Fibroblast of lung (primary cell): Measurements from ENCODE around the gene TAF9.

Experiments
- EZH2 ChIP-seq: IDR thresholded peaks from 2 replicates; pipeline ENCODE4 v1.5.1; 2012; ENCODE audit warnings: low read length, control low read depth, mild to moderate bottlenecking; ENCODE audit errors: missing control alignments
- TF ChIP-seq, protein P1 (sequence below), 2 donors: IDR thresholded peaks in 1 of 2; conservative IDR thresholded peaks in 1 of 2; 1 replicate in 1 of 2; 2 replicates in 1 of 2; pipeline ENCODE4 v1.5.1; 2011 to 2012; ENCODE audit warnings: low read length in 2 of 2, control low read depth in 1 of 2, inconsistent platforms in 1 of 2, low read depth in 1 of 2, mild to moderate bottlenecking in 1 of 2

GRCh38 chr5:69369340-69370121, at the start of gene TAF9, which contains the start of the genes AK6 and RAD17:
- TF ChIP-seq, protein P1, sequence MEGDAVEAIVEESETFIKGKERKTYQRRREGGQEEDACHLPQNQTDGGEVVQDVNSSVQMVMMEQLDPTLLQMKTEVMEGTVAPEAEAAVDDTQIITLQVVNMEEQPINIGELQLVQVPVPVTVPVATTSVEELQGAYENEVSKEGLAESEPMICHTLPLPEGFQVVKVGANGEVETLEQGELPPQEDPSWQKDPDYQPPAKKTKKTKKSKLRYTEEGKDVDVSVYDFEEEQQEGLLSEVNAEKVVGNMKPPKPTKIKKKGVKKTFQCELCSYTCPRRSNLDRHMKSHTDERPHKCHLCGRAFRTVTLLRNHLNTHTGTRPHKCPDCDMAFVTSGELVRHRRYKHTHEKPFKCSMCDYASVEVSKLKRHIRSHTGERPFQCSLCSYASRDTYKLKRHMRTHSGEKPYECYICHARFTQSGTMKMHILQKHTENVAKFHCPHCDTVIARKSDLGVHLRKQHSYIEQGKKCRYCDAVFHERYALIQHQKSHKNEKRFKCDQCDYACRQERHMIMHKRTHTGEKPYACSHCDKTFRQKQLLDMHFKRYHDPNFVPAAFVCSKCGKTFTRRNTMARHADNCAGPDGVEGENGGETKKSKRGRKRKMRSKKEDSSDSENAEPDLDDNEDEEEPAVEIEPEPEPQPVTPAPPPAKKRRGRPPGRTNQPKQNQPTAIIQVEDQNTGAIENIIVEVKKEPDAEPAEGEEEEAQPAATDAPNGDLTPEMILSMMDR (conservative IDR thresholded peaks at IDR 0.05 in 1 of 2, IDR thresholded peaks at IDR 0.05 in 1 of 2; ENCODE audit: low read depth in 1 of 2, low read length in 2 of 2), result no peak
- no peak for TF ChIP-seq EZH2
